Mesendoderm (in vitro differentiated cells): ENCODE data around the gene PELI1.

ENCODE experiments used
- DNase-seq: peaks from one replicate; pipeline ENCODE4 v3.0.0; 2013
- H2AK5ac ChIP-seq: 2 replicates; pipeline ENCODE4 v1.6.1; 2013; ENCODE audit warnings: low read length, inconsistent platforms
- H2BK120ac ChIP-seq: 2 replicates; pipeline ENCODE4 v1.6.1; 2013; ENCODE audit warnings: low read depth, mild to moderate bottlenecking, low read length, moderate library complexity, mixed read lengths
- H2BK15ac ChIP-seq: replicated peaks from 2 replicates; pipeline ENCODE4 v1.6.1; 2013; ENCODE audit warnings: low read depth, mild to moderate bottlenecking, moderate library complexity
- H2BK5ac ChIP-seq: 2 replicates; pipeline ENCODE4 v1.6.1; 2013; ENCODE audit warnings: low read length, inconsistent platforms
- H3K18ac ChIP-seq: 2 replicates; pipeline ENCODE4 v1.6.1; 2013; ENCODE audit warnings: mild to moderate bottlenecking, low read length, mixed read lengths
- H3K23ac ChIP-seq: one replicate; pipeline ENCODE4 v1.6.1; 2013; ENCODE audit warnings: low read length
- H3K27ac ChIP-seq: 2 replicates; pipeline ENCODE4 v1.5.1; 2013; ENCODE audit warnings: low read depth, mild to moderate bottlenecking, inconsistent platforms, low read length, moderate library complexity
- H3K27me3 ChIP-seq: 2 replicates; pipeline ENCODE4 v1.6.1; 2013; ENCODE audit warnings: low read length, control low read depth, mild to moderate bottlenecking, inconsistent platforms; ENCODE audit not compliant: insufficient read depth, poor library complexity
- H3K36me3 ChIP-seq: 2 replicates; pipeline ENCODE4 v1.6.1; 2013; ENCODE audit warnings: low read length, inconsistent platforms; ENCODE audit not compliant: control insufficient read depth, insufficient read depth
- H3K4ac ChIP-seq: one replicate; pipeline ENCODE4 v1.6.1; 2013; ENCODE audit warnings: low read depth, mild to moderate bottlenecking, low read length, moderate library complexity
- H3K4me1 ChIP-seq: 2 replicates; pipeline ENCODE4 v1.6.1; 2013; ENCODE audit warnings: low read depth, low read length, inconsistent platforms; ENCODE audit not compliant: control insufficient read depth
- H3K4me2 ChIP-seq: 2 replicates; pipeline ENCODE4 v1.6.1; 2013; ENCODE audit warnings: low read length
- H3K4me3 ChIP-seq: 2 replicates; pipeline ENCODE4 v1.5.1; 2013; ENCODE audit warnings: mild to moderate bottlenecking, low read length
- H3K56ac ChIP-seq: one replicate; pipeline ENCODE4 v1.6.1; 2013; ENCODE audit warnings: low read length
- H3K79me1 ChIP-seq: 2 replicates; pipeline ENCODE4 v1.6.1; 2013; ENCODE audit warnings: low read length, inconsistent platforms
- H3K79me2 ChIP-seq: 2 replicates; pipeline ENCODE4 v1.6.1; 2013; ENCODE audit warnings: mild to moderate bottlenecking, low read length; ENCODE audit not compliant: control insufficient read depth, insufficient read depth
- H3K9ac ChIP-seq: 2 replicates; pipeline ENCODE4 v1.6.1; 2013; ENCODE audit warnings: low read length, inconsistent platforms
- H4K5ac ChIP-seq: one replicate; pipeline ENCODE4 v1.6.1; 2013; ENCODE audit warnings: low read length
- H4K8ac ChIP-seq: one replicate; pipeline ENCODE4 v1.6.1; 2013; ENCODE audit warnings: low read depth, mild to moderate bottlenecking, control low read depth, low read length, moderate library complexity
- WGBS: extraction: QIAGEN DNeasy Blood & Tissue Kit; methylation state at CpG from one replicate; pipeline ENCODE4 v1.1.7; 2013; ENCODE audit warnings: low lambda C conversion rate, missing lambda C conversion rate; ENCODE audit not compliant: insufficient coverage; ENCODE audit errors: extremely low coverage; 5-methylcytosine and 5-hydroxymethylcytosine counted together

PELI1 gene

DNA sequence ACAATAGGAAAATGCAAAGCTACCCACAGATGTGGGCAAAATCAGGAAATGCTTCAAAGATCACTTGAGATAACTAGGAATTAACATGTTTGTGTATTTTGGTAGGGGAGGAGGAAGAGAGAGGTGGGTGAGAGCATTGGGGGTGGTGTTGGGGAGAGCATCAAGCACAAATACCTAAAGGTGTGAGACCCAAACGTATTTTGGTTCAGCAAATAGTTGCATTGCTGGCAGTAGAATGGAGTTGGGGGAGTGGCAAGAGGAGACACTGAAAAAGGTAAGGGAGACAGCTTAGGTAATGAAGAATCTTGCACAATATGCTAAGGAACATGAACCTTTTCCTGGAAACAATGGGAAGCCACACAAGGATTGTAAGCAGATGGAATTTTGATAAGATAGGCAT is 1.5 kb upstream of the PELI1 start:
- DNase-seq = peak; percentile 93
- no CpG with 5 or more reads among the region's 1 CpG for WGBS
- no peak overlapping the region for H3K4me2 ChIP-seq
- no peak overlapping the region for H3K4ac ChIP-seq
- no peak overlapping the region for H3K23ac ChIP-seq
- no peak overlapping the region for H3K4me3 ChIP-seq
- no peaks in the 10 kb centered on the region for H3K27me3 ChIP-seq
- H4K8ac ChIP-seq = no peak overlapping the region
- no peak overlapping the region for H3K9ac ChIP-seq
- H3K4me1 ChIP-seq = peaks cover 9% of the 10 kb centered on the region
- H3K79me1 ChIP-seq = no peaks in the 10 kb centered on the region
- H3K79me2 ChIP-seq = peaks cover 25% of the 10 kb centered on the region
- no peak overlapping the region for H2BK5ac ChIP-seq
- no peak overlapping the region for H2BK15ac ChIP-seq
- H3K18ac ChIP-seq = no peak overlapping the region
- no peak overlapping the region for H4K5ac ChIP-seq
- H3K56ac ChIP-seq = no peak overlapping the region
- H3K36me3 ChIP-seq = no peaks in the 10 kb centered on the region
- H2AK5ac ChIP-seq = no peak overlapping the region
- no peak overlapping the region for H3K27ac ChIP-seq
- H2BK120ac ChIP-seq = no peak overlapping the region

DNA sequence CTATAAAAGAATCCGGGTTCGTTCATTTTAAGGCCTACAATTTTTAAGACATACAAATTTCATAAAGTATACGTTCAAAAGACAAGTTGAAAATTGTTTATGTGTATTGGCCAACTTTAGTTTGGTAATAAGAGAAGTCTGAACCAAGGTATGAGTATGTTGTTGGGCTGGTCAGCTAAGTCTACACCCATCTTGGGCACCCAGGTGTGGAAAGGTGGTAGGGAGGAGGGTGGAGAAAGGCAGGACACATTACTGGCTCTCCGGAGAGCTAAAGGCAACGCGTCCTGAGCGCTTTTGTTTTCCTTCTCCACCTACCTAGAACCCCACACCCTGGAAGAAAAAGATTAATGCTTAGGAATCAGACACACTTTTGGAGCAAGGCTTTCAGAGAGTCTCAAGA is 899 bp upstream of the PELI1 start:
- Histone ChIP-seq H2BK15ac (no peak overlapping the region), H2BK5ac (peak overlapping the region; percentile 81), H3K27me3 (no peaks in the 10 kb centered on the region), H3K79me2 (peaks cover 27% of the 10 kb centered on the region), H3K4ac (peak overlapping the region; percentile 91), H3K4me3 (no peak overlapping the region), H3K4me1 (peaks cover 9% of the 10 kb centered on the region), H3K4me2 (no peak overlapping the region), H3K36me3 (no peaks in the 10 kb centered on the region), H4K8ac (no peak overlapping the region), H3K18ac (no peak overlapping the region), H2AK5ac (no peak overlapping the region), H3K79me1 (no peaks in the 10 kb centered on the region), H3K27ac (peak overlapping the region; percentile 69), H4K5ac (no peak overlapping the region), H3K56ac (peak overlapping the region; percentile 69), H2BK120ac (no peak overlapping the region), H3K23ac (no peak overlapping the region), H3K9ac (peak overlapping the region; percentile 17)
- no CpG with 5 or more reads among the region's 7 CpGs for WGBS
- peak; percentile 50 for DNase-seq

DNA sequence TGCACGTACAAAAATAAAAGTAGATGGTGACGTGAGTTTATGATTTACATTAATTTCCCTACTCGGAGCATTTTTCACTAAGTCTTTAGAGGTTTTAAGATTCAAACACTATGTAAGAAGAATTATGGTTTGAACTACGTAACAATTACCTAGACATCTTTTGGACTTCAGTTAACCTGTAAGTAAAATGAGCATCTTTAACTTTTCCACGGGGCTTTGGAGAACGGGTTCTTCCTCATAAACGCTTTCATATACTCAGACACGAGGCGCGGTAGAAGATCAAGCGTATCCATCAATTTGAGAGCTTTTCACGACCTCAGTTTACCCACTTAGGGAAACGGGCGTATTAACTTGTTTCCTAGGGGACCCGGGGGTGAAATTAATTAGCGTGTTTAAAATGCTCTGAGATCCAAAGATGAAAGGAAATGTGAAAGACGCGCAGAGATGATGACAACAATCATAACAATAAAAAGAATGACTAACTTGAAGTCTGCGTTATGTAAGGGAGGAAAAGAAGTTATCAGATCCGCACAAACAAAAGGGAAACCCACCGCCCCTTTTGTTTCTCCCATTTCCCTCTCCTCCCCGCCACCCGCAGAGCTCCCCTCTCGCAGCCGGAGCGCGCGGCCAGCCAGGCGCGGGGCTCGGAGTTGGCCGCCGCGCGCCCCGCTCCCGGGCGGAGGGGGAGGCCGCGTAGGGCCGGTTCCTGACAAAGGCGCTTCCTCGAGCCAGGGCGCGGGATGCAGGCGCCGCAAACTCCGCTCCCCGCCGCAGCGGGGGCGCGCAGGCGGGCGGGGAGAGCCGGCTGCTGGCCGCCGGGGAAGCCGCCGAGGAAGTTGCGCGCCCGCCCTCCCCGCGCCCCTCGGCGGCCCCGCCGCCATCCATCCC is 807 bp downstream of the PELI1 start:
- Histone ChIP-seq H2AK5ac (no peak overlapping the region), H2BK120ac (peak overlapping the region; percentile 97), H3K4me2 (peak overlapping the region; percentile 36), H3K27me3 (no peaks in the 10 kb centered on the region), H3K4me1 (peaks cover 9% of the 10 kb centered on the region), H2BK15ac (peak overlapping the region; percentile 57), H3K9ac (peak overlapping the region; percentile 97), H3K27ac (peak overlapping the region; percentile 99), H3K56ac (peak overlapping the region; percentile 98), H3K4ac (peak overlapping the region; percentile 96), H3K18ac (peak overlapping the region; percentile 99), H3K79me2 (peaks cover 40% of the 10 kb centered on the region), H3K23ac (no peak overlapping the region), H2BK5ac (peak overlapping the region; percentile 84), H3K36me3 (no peaks in the 10 kb centered on the region), H4K8ac (peak overlapping the region; percentile 98), H3K79me1 (no peaks in the 10 kb centered on the region), H4K5ac (no peak overlapping the region), H3K4me3 (peak overlapping the region; percentile 78)
- no CpG with 5 or more reads among the region's 69 CpGs for WGBS
- peak; percentile 52 for DNase-seq

DNA sequence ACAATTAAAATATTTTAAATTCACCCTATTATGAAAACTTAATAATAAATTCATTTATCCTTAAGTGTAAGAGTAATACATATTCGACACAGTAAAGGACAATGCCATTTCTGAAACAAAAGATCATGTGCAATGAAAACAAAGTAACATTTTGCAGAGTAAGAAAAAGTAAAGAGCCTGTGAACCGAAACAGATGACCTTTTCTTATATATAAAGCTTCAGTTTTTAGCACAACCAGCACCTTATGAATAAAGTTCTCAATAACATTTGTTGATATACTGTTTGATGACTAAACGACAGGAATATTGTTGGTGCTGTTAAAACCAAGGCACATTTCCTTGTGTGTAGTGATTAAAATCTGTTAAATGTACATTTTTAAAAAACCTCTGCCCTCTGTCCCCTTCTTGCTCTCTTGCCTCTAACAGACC is 1.5 kb downstream of the PELI1 start:
- H3K9ac ChIP-seq = peak overlapping the region; percentile 97
- no peak overlapping the region for H3K27ac ChIP-seq
- peaks cover 2% of the 10 kb centered on the region for H3K79me1 ChIP-seq
- no peak overlapping the region for H3K23ac ChIP-seq
- no peak overlapping the region for H3K4ac ChIP-seq
- H3K56ac ChIP-seq = no peak overlapping the region
- no peak for DNase-seq
- peaks cover 9% of the 10 kb centered on the region for H3K4me1 ChIP-seq
- no peak overlapping the region for H2BK5ac ChIP-seq
- peak overlapping the region; percentile 78 for H3K4me3 ChIP-seq
- no peaks in the 10 kb centered on the region for H3K36me3 ChIP-seq
- no peak overlapping the region for H4K8ac ChIP-seq
- H3K27me3 ChIP-seq = no peaks in the 10 kb centered on the region
- H3K18ac ChIP-seq = no peak overlapping the region
- H2BK120ac ChIP-seq = no peak overlapping the region
- H2AK5ac ChIP-seq = no peak overlapping the region
- H2BK15ac ChIP-seq = no peak overlapping the region
- no peak overlapping the region for H4K5ac ChIP-seq
- WGBS = 100% methylated on average over 1 of the region's 3 CpGs
- H3K4me2 ChIP-seq = peak overlapping the region; percentile 22
- H3K79me2 ChIP-seq = peaks cover 47% of the 10 kb centered on the region

DNA sequence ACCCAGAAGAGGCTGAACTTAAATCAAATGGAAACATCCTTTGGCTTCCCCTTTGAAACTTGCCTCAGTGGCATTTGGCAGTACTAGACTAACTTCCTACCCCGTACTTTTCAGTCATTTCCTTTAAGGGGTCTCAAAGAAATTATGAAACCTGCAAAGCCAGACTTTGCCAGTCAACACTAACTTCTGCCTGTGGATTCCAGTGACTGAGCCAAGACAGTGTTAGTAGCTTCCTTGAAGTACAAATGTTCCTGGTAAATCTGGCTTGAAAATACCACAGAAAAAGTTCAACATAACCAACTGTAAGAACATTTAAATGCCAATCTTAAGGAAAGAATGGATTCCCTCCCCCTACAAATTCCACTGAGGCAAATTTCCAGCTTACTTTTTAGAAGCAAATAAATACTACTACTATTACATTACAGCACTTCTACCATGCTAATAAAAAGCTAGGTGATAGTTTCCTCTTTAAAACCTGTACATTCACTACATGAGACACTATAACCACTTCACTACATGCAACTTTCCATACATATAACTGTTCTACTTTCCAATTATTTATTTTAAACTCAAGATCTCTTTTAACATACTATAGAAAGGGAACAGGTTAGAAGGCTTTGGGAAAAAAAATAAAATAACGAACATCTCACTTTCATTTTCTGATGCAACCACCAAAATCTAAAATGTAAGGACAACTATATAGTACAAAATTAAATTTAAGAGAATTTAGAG is 2.4 kb downstream of the PELI1 start:
- Histone ChIP-seq H3K4ac (no peak overlapping the region), H3K36me3 (no peaks in the 10 kb centered on the region), H4K8ac (no peak overlapping the region), H3K9ac (peak overlapping the region; percentile 57), H2AK5ac (no peak overlapping the region), H2BK120ac (peak overlapping the region; percentile 82), H3K23ac (no peak overlapping the region), H3K27ac (no peak overlapping the region), H2BK15ac (no peak overlapping the region), H3K4me3 (peak overlapping the region; percentile 24), H3K79me1 (peaks cover 2% of the 10 kb centered on the region), H4K5ac (no peak overlapping the region), H3K27me3 (no peaks in the 10 kb centered on the region), H3K4me1 (peaks cover 9% of the 10 kb centered on the region), H3K56ac (peak overlapping the region; percentile 73), H2BK5ac (no peak overlapping the region), H3K79me2 (peaks cover 53% of the 10 kb centered on the region), H3K18ac (peak overlapping the region; percentile 60), H3K4me2 (peak overlapping the region; percentile 69)
- peak; percentile 27 for DNase-seq
- no CpG with 5 or more reads among the region's 2 CpGs for WGBS
